Endothelial cell of umbilical vein (primary cell): Measurements from ENCODE around the gene CCZ1. TPM values are rescaled to one million over a fixed set of nuclear protein-coding genes. Genes with fewer than 3 reads are reported as not detected.
A peak's percentile ranks its signal among the peaks of the same experiment; 100 is the strongest.
"Not testable (repeated sequence)": the region's sequence is repeated elsewhere in the genome, so short reads cannot be mapped to it uniquely, and the experiment has no call there.

Source experiments
- BruUV-seq: library from RNA; stranded (reverse); fragments of 400-500 nt; replicated peaks from 2 replicates; lab custom pipeline; 2021; lab: Mats Ljungman, UMichigan
- CTCF ChIA-PET: fragments of 300-600, 350-600 bp; sonication (Branson Sonifier 250); formaldehyde crosslinking; loops from one replicate; lab custom pipeline; 2021; ENCODE audit warnings: antibody characterized with exemption, inconsistent platforms; lab: Charles Lee
- POLR2A ChIA-PET: fragments of 300-600, 350-600 bp; sonication (Branson Sonifier 250); formaldehyde crosslinking; loops from one replicate; lab custom pipeline; 2021; ENCODE audit warnings: antibody characterized with exemption, inconsistent platforms; lab: Charles Lee
- DNase-seq: peaks from one replicate; pipeline ENCODE4 v3.0.0-alpha.2; 2011; ENCODE audit warnings: low read depth, low spot score
- FAIRE-seq: peaks from 2 replicates; lab custom pipeline; 2011; peaks lifted over from hg19 to GRCh38; lab: Jason Lieb, UNC
- H2AFZ ChIP-seq: 2 replicates; pipeline ENCODE4 v1.6.0; 2012; ENCODE audit warnings: low read depth, low read length, control low read depth, inconsistent platforms
- H3K27ac ChIP-seq: 2 replicates; pipeline ENCODE4 v1.5.1; 2011; ENCODE audit warnings: low read depth, mild to moderate bottlenecking, control low read depth, low read length, moderate library complexity; ENCODE audit not compliant: insufficient read depth
- H3K27me3 ChIP-seq, 2 experiments: 2 replicates each; pipeline versions ENCODE4 v1.6.0 to v1.6.1; 2011; ENCODE audit warnings: low read length in 2 of 2, mixed read lengths in 1 of 2; ENCODE audit not compliant: control insufficient read depth in 2 of 2, insufficient read depth in 2 of 2
- H3K36me3 ChIP-seq, 2 experiments: 2 replicates in 1 of 2; 3 replicates in 1 of 2; pipeline ENCODE4 v1.5.1; 2011; ENCODE audit warnings: low read length in 2 of 2, mild to moderate bottlenecking in 1 of 2, moderate library complexity in 1 of 2; ENCODE audit not compliant: control insufficient read depth in 2 of 2, insufficient read depth in 2 of 2; ENCODE audit errors: extremely low read depth in 1 of 2
- H3K4me1 ChIP-seq: 3 replicates; pipeline ENCODE4 v1.5.1; 2011; ENCODE audit warnings: mild to moderate bottlenecking, low read length; ENCODE audit not compliant: control insufficient read depth, insufficient read depth; ENCODE audit errors: extremely low read depth
- H3K4me2 ChIP-seq: 2 replicates; pipeline ENCODE4 v1.6.1; 2011; ENCODE audit warnings: low read length, control low read depth, mixed read lengths; ENCODE audit not compliant: insufficient read depth
- H3K4me3 ChIP-seq, 3 experiments: fragments of 200-600 bp in 1 of 3; sonication (generic), shearing (Covaris generic) in 1 of 3; replicated peaks in 1 of 3; 2 replicates each; pipeline ENCODE4 v1.5.1; 2011 to 2016; ENCODE audit warnings: control low read depth in 3 of 3, low read length in 3 of 3, mild to moderate bottlenecking in 2 of 3, inconsistent platforms in 1 of 3, low read depth in 1 of 3, moderate library complexity in 1 of 3; ENCODE audit not compliant: insufficient read depth in 1 of 3
- H3K79me2 ChIP-seq: 2 replicates; pipeline ENCODE4 v1.6.0; 2012; ENCODE audit warnings: low read length, inconsistent platforms; ENCODE audit not compliant: control insufficient read depth, insufficient read depth
- H3K9ac ChIP-seq: replicated peaks from 2 replicates; pipeline ENCODE3; 2011; ENCODE audit warnings: low read length, control low read depth; ENCODE audit not compliant: insufficient read depth; ENCODE audit errors: extremely low read depth
- H3K9me1 ChIP-seq: replicated peaks from 3 replicates; pipeline ENCODE4 v1.6.0; 2011; ENCODE audit warnings: mild to moderate bottlenecking, low read length; ENCODE audit not compliant: control insufficient read depth, insufficient read depth; ENCODE audit errors: extremely low read depth
- H3K9me3 ChIP-seq: replicated peaks from 2 replicates; pipeline ENCODE4 v1.5.1; 2012; ENCODE audit warnings: low read length, inconsistent platforms; ENCODE audit not compliant: control insufficient read depth, insufficient read depth
- H4K20me1 ChIP-seq: replicated peaks from 2 replicates; pipeline ENCODE3; 2011; ENCODE audit warnings: mild to moderate bottlenecking, low read length; ENCODE audit not compliant: control insufficient read depth, insufficient read depth; ENCODE audit errors: extremely low read depth
- dilution Hi-C: fragments of 300-500 bp; cut with MboI; formaldehyde crosslinking; loops from one replicate; pipeline ENCODE4 v1.15.0; 2019; ENCODE audit warnings: low sequenced_read_pairs; ENCODE audit not compliant: extremely low pct_ligation_motif_present
- intact Hi-C: fragments of 100-400 bp; cut with micrococcal nuclease; formaldehyde crosslinking; loops from one replicate; pipeline ENCODE4 v1.10.0; 2022
- polyA plus RNA-seq, 4 experiments: library from polyadenylated mRNA; depleted of rRNA in 3 of 4; stranded (reverse) in 3 of 4; unstranded in 1 of 4; fragments of >200 nt; gene quantifications; 2 replicates each; pipeline versions ENCODE4 v1.2.1 to v1.2.3, GENCODE V29; 2011 to 2012; ENCODE audit warnings: missing spikeins in 1 of 4
- total RNA-seq: library from RNA; stranded (reverse); gene quantifications from 2 replicates; pipeline ENCODE4 v1.2.3, GENCODE V29; 2021

CCZ1 gene
- total and polyA plus RNA-seq, 2 donors (not counting 3 experiments of a cell fraction or from before 2014, with no cell fraction given), result 40.6 to 95.5 TPM

DNA sequence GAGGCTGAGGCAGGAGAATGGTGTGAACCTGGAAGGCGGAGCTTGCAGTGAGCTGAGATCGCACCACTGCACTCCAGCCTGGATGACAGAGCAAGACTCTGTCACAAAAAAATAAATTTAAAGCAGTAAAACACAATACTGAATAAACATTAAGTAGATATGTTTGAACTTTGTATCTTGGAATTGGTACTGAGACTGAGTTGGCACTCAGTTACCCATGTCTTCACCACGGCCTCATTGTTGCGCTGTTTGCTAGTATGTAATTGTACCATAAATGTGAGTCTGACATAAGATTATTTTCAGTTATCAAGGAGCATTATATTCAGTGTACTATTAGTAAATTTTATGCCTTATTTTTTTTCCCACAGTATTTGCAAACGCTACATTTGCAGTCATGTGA lies 6.2 kb downstream of the CCZ1 start:
- H3K9me1 ChIP-seq, H3K9ac ChIP-seq, BruUV-seq, DNase-seq, H3K4me2 ChIP-seq, dilution Hi-C loops, intact Hi-C loops, POLR2A ChIA-PET, H3K36me3 ChIP-seq, H3K4me3 ChIP-seq, H3K27ac ChIP-seq, H3K4me1 ChIP-seq, H4K20me1 ChIP-seq, H3K27me3 ChIP-seq, H2AFZ ChIP-seq, H3K9me3 ChIP-seq, H3K79me2 ChIP-seq, FAIRE-seq, CTCF ChIA-PET: not testable (repeated sequence)

DNA sequence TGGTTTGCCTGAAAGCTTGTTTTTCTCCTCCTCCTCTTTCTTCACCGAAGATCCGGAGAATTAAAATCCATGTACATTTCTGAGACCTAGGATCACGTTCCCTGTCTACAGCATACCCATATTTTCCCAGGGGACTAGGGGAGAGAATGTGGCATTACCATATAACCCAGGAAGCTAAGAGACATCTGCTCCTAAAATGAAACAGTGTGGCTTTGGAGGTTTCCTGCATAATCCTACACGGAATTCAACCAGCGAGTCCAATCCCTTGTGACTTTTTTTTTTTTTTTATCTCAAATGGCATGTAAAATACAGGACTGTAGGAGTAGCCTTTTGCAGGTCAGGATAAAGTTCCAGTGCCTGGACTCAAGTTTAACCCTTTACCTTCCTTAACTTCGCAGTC lies 10.3 kb downstream of the CCZ1 start:
- H3K4me1 ChIP-seq, H3K4me3 ChIP-seq, CTCF ChIA-PET, H3K4me2 ChIP-seq, H3K36me3 ChIP-seq, H2AFZ ChIP-seq, H3K27me3 ChIP-seq, dilution Hi-C loops, H3K79me2 ChIP-seq, H3K9me3 ChIP-seq, H3K9me1 ChIP-seq, POLR2A ChIA-PET, intact Hi-C loops, BruUV-seq, H3K27ac ChIP-seq, DNase-seq, H3K9ac ChIP-seq, H4K20me1 ChIP-seq: not testable (repeated sequence)
- peak; percentile 28 for FAIRE-seq

- intact Hi-C loops, H3K27me3 ChIP-seq, H4K20me1 ChIP-seq, POLR2A ChIA-PET, H3K9me1 ChIP-seq, H3K4me3 ChIP-seq, dilution Hi-C loops, H3K27ac ChIP-seq, H3K4me2 ChIP-seq, H3K9ac ChIP-seq, BruUV-seq, H3K4me1 ChIP-seq, H3K79me2 ChIP-seq, FAIRE-seq, H2AFZ ChIP-seq, DNase-seq, H3K9me3 ChIP-seq, CTCF ChIA-PET, H3K36me3 ChIP-seq: not testable (repeated sequence)
These were observed 18.0 kb downstream of the CCZ1 start for GRCh38 chr7:5916529-5916928.

GRCh38 chr7:5924180-5924579 lies 25.6 kb downstream of the CCZ1 start:
- H3K36me3 ChIP-seq, H4K20me1 ChIP-seq, H3K27ac ChIP-seq, H3K4me2 ChIP-seq, dilution Hi-C loops, H3K9ac ChIP-seq, H3K79me2 ChIP-seq, BruUV-seq, H3K9me3 ChIP-seq, DNase-seq, FAIRE-seq, H3K9me1 ChIP-seq, H2AFZ ChIP-seq, H3K4me3 ChIP-seq, POLR2A ChIA-PET, intact Hi-C loops, H3K27me3 ChIP-seq, CTCF ChIA-PET, H3K4me1 ChIP-seq: not testable (repeated sequence)
